Right cardiac atrium (tissue), 5 donors: ENCODE results near the gene TTC33. TPM values are rescaled to one million over a fixed set of nuclear protein-coding genes. Genes with fewer than 3 reads are reported as not detected.
A peak's percentile ranks its signal among the peaks of the same experiment; 100 is the strongest.

Experiments used
- ATAC-seq, 2 donors: fragments of 200-7000 bp; cut with Tn5 transposase; one replicate each; pipeline versions ENCODE4 v1.8.0 to v1.9.1; 2020; ENCODE audit warnings: moderate library complexity in 2 of 2, mild to moderate bottlenecking in 1 of 2
- DNase-seq, 3 donors: peaks; one replicate each; pipeline ENCODE4 v3.0.0-alpha.2; 2020
- H3K27ac ChIP-seq: one replicate; pipeline ENCODE4 v1.5.1; 2013; ENCODE audit warnings: mild to moderate bottlenecking, low read length, control low read depth, moderate library complexity
- H3K27me3 ChIP-seq: one replicate; pipeline ENCODE4 v1.6.1; 2013; ENCODE audit not compliant: control insufficient read depth, insufficient read depth
- H3K4me1 ChIP-seq: one replicate; pipeline ENCODE4 v1.6.1; 2013; ENCODE audit warnings: low read length; ENCODE audit not compliant: control insufficient read depth, insufficient read depth
- H3K4me3 ChIP-seq: one replicate; pipeline ENCODE4 v1.5.1; 2013; ENCODE audit warnings: low read length, control low read depth
- H3K9me3 ChIP-seq: one replicate; pipeline ENCODE4 v1.6.1; 2013; ENCODE audit warnings: low read length; ENCODE audit not compliant: control insufficient read depth
- WGBS: extraction: QIAGEN DNeasy Blood & Tissue Kit; methylation state at CpG from one replicate; pipeline ENCODE4 v1.1.7; 2013; 5-methylcytosine and 5-hydroxymethylcytosine counted together
- intact Hi-C, 4 donors: fragments of 100-400 bp; cut with DNase I; formaldehyde crosslinking; loops; one replicate each; pipeline versions ENCODE4 v1.11.0 to v1.14.0; 2022 to 2023
- polyA plus RNA-seq: library from polyadenylated mRNA; stranded (reverse); fragments of 200-250 nt; gene quantifications from one replicate; pipeline ENCODE4 v1.2.3, GENCODE V29; 2013
- total RNA-seq, 4 donors: library from RNA; stranded (reverse); fragmentation: NEBNext Ultra II Directional; extraction: Animal tissue kit (Norgen Biotek cat#: 25700); gene quantifications; one replicate each; pipeline ENCODE4 v1.2.1, GENCODE V29; 2021
- donor health status: healthy with polysubstance abuse.
- donor health status: DM: no; HTN: yes; CAD: no.
- donor health status: DM: no; HTN: no; CAD: no.
- donor health status: DM: no; HTN: yes; CAD: no; lungs with severe emphysema.
- donor health status: DM: yes; HTN: yes; CAD: no.

TTC33 gene
- total and polyA plus RNA-seq, 5 donors, result 7.2 to 17.5 (median 16.7) TPM

- ATAC-seq, result no peak
Measured at GRCh38 chr5:40623480-40624420, 132.0 kb downstream of the TTC33 start.

GRCh38 chr5:40622463-40623252, 133.1 kb downstream of the TTC33 start:
- Histone ChIP-seq H3K9me3 (no peaks in the 10 kb centered on the region), H3K27me3 (no peaks in the 10 kb centered on the region), H3K4me3 (no peak overlapping the region), H3K4me1 (no peaks in the 10 kb centered on the region), H3K27ac (no peak overlapping the region)
- ATAC-seq, result no peak
- DNase-seq, result no peak
- WGBS, result 63% methylated on average over 2 of the region's 2 CpGs
- intact Hi-C loops, result no loop called here

More at GRCh38 chr5:40623480-40624420, 132.0 kb downstream of the TTC33 start:
- Histone ChIP-seq H3K4me3 (no peak overlapping the region), H3K9me3 (no peaks in the 10 kb centered on the region), H3K27me3 (no peaks in the 10 kb centered on the region), H3K27ac (no peak overlapping the region), H3K4me1 (no peaks in the 10 kb centered on the region)
- WGBS, result 81% methylated on average over 2 of the region's 2 CpGs
- intact Hi-C loops, result no loop called here
- DNase-seq, result no peak

- WGBS, result 91% methylated on average over 1 of the region's 1 CpG
- Histone ChIP-seq H3K4me3 (no peak overlapping the region), H3K9me3 (no peaks in the 10 kb centered on the region), H3K27ac (no peak overlapping the region), H3K4me1 (no peaks in the 10 kb centered on the region), H3K27me3 (no peaks in the 10 kb centered on the region)
- DNase-seq, result no peak
- ATAC-seq, result no peak
- intact Hi-C loops, result no loop called here
Measured at GRCh38 chr5:40619421-40619820, 136.3 kb downstream of the TTC33 start.

GRCh38 chr5:40618926-40619325, 136.8 kb downstream of the TTC33 start:
- no peaks in the 10 kb centered on the region for H3K9me3 ChIP-seq
- intact Hi-C loops, result no loop called here
- 74% methylated on average over 2 of the region's 2 CpGs for WGBS
- H3K27ac ChIP-seq, result no peak overlapping the region
- DNase-seq, result no peak
- no peaks in the 10 kb centered on the region for H3K27me3 ChIP-seq
- ATAC-seq, result no peak
- no peaks in the 10 kb centered on the region for H3K4me1 ChIP-seq
- H3K4me3 ChIP-seq, result no peak overlapping the region

GRCh38 chr5:40616781-40617180, 139.0 kb downstream of the TTC33 start:
- intact Hi-C loops, result no loop called here
- no peak for DNase-seq
- H3K9me3 ChIP-seq, result no peaks in the 10 kb centered on the region
- 73% methylated on average over 5 of the region's 5 CpGs for WGBS
- no peak overlapping the region for H3K27ac ChIP-seq
- no peaks in the 10 kb centered on the region for H3K4me1 ChIP-seq
- no peak overlapping the region for H3K4me3 ChIP-seq
- ATAC-seq, result no peak
- H3K27me3 ChIP-seq, result no peaks in the 10 kb centered on the region

- peak in 1 of 2 donors; percentile 64 for ATAC-seq
- H3K27ac ChIP-seq, result no peak overlapping the region
- 57% methylated on average over 4 of the region's 4 CpGs for WGBS
Measured at GRCh38 chr5:40615586-40616170, 140.1 kb downstream of the TTC33 start.

GRCh38 chr5:40614923-40615585, 140.7 kb downstream of the TTC33 start:
- H3K27ac ChIP-seq, result no peak overlapping the region
- H3K4me3 ChIP-seq, result no peak overlapping the region
- no peaks in the 10 kb centered on the region for H3K9me3 ChIP-seq
- intact Hi-C loops, result no loop called here
- 47% methylated on average over 3 of the region's 3 CpGs for WGBS
- ATAC-seq, result peak in 1 of 2 donors; percentile 64
- H3K4me1 ChIP-seq, result no peaks in the 10 kb centered on the region
- H3K27me3 ChIP-seq, result no peaks in the 10 kb centered on the region
- no peak for DNase-seq

More at GRCh38 chr5:40615586-40616170, 140.1 kb downstream of the TTC33 start:
- Histone ChIP-seq H3K27me3 (no peaks in the 10 kb centered on the region), H3K9me3 (no peaks in the 10 kb centered on the region), H3K4me3 (no peak overlapping the region), H3K4me1 (no peaks in the 10 kb centered on the region)
- intact Hi-C loops, result no loop called here
- no peak for DNase-seq

- Histone ChIP-seq H3K9me3 (no peaks in the 10 kb centered on the region), H3K27ac (no peak overlapping the region), H3K4me1 (no peaks in the 10 kb centered on the region), H3K4me3 (no peak overlapping the region), H3K27me3 (no peaks in the 10 kb centered on the region)
- 62% methylated on average over 1 of the region's 1 CpG for WGBS
- intact Hi-C loops, result no loop called here
- ATAC-seq (no peak), DNase-seq (no peak)
Measured at GRCh38 chr5:40614466-40614865, 141.3 kb downstream of the TTC33 start.

- no peak for ATAC-seq
- 90% methylated on average over 3 of the region's 3 CpGs for WGBS
- intact Hi-C loops, result no loop called here
- peaks cover 1% of the 10 kb centered on the region for H3K4me1 ChIP-seq
- H3K27ac ChIP-seq, result no peak overlapping the region
- no peaks in the 10 kb centered on the region for H3K9me3 ChIP-seq
- no peaks in the 10 kb centered on the region for H3K27me3 ChIP-seq
- DNase-seq, result no peak
- H3K4me3 ChIP-seq, result no peak overlapping the region
Measured at GRCh38 chr5:40607202-40607601, 148.6 kb downstream of the TTC33 start.

- WGBS, result 60% methylated on average over 11 of the region's 11 CpGs
- Histone ChIP-seq H3K27me3 (no peaks in the 10 kb centered on the region), H3K4me1 (peaks cover 1% of the 10 kb centered on the region), H3K27ac (no peak overlapping the region), H3K4me3 (no peak overlapping the region), H3K9me3 (no peaks in the 10 kb centered on the region)
- intact Hi-C loops, result no loop called here
- ATAC-seq (no peak), DNase-seq (peak in 2 of 3 donors; percentile 31 to 48)
Measured at GRCh38 chr5:40606077-40606765, 149.5 kb downstream of the TTC33 start.
